H1 (cell line): Measurements from ENCODE around the gene DNAAF5. TPM values are rescaled to one million over a fixed set of nuclear protein-coding genes. Genes with fewer than 3 reads are reported as not detected.

ENCODE experiments used
- polyA plus RNA-seq, 7 experiments: library from polyadenylated mRNA; depleted of rRNA in 3 of 7; stranded (reverse) in 5 of 7; unstranded in 2 of 7; fragments of >200 nt in 5 of 7; fragments of 200-250 nt in 2 of 7; gene quantifications; 1 replicate in 5 of 7; 2 replicates in 1 of 7; 4 replicates in 1 of 7; pipeline versions ENCODE4 v1.2.1 to v1.2.3, GENCODE V29; 2011 to 2013; ENCODE audit warnings: missing spikeins in 2 of 7, mixed read lengths in 2 of 7
- total RNA-seq: library from RNA; stranded (reverse); fragmentation: NEBNext Ultra II Directional; extraction: Animal tissue kit (Norgen Biotek cat#: 25700); gene quantifications from 2 replicates; pipeline ENCODE4 v1.2.1, GENCODE V29; 2021
- TF ChIP-seq, protein P1 (sequence below): fragments of 300-600 bp; sonication (generic); IDR thresholded peaks from 2 replicates; pipeline ENCODE4 v1.7.1; 2012; ENCODE audit warnings: low read length, moderate library complexity, mild to moderate bottlenecking, inconsistent platforms; ENCODE audit not compliant: insufficient replicate concordance

DNAAF5 gene
- total and polyA plus RNA-seq, 2 of the 8 experiments (the other 6 are each of a cell fraction or from before 2014, with no cell fraction given): 55.1 to 95.9 TPM

DNA sequence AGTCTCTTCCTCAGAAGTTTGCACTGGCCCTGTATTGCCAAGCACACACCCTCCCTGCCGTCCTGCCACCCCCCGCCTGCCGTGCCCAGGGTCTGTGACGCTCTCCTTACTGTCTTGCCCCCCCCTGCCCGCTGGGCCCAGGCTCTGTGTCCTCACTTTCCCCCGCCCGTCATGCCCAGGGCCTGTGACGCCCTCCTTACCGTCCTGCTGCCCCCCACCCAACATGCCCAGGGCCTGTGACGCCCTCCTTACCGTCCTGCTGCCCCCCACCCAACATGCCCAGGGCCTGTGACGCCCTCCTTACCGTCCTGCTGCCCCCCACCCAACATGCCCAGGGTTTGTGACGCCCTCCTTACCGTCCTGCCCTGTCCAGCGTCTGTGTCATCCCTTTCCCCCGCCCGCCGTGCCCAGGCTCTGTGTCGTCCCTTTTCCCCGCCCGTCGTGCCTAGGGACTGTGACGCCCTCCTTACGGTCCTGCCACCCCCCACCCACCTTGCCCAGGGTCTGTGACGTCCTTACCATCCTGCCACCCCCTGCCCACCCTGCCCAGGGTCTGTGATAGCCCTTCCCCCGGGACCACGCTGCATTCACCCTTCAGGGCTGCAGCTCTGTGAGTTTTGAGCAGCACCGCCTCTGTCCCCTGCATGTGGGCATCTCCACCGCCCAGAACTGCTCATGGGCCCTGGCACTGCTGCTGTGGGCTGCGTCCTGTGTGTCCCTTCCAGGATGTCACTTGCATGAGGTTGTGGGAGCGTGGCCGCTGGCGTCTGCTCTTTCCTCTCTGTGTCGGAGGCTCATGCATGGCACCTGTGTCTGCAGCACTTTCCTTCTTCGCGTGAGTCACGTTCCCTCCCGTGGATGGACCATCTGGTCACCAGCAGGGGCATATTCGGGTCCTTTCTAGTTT lies 19.9 kb downstream of the DNAAF5 start (continued):
- TF ChIP-seq, protein P1, sequence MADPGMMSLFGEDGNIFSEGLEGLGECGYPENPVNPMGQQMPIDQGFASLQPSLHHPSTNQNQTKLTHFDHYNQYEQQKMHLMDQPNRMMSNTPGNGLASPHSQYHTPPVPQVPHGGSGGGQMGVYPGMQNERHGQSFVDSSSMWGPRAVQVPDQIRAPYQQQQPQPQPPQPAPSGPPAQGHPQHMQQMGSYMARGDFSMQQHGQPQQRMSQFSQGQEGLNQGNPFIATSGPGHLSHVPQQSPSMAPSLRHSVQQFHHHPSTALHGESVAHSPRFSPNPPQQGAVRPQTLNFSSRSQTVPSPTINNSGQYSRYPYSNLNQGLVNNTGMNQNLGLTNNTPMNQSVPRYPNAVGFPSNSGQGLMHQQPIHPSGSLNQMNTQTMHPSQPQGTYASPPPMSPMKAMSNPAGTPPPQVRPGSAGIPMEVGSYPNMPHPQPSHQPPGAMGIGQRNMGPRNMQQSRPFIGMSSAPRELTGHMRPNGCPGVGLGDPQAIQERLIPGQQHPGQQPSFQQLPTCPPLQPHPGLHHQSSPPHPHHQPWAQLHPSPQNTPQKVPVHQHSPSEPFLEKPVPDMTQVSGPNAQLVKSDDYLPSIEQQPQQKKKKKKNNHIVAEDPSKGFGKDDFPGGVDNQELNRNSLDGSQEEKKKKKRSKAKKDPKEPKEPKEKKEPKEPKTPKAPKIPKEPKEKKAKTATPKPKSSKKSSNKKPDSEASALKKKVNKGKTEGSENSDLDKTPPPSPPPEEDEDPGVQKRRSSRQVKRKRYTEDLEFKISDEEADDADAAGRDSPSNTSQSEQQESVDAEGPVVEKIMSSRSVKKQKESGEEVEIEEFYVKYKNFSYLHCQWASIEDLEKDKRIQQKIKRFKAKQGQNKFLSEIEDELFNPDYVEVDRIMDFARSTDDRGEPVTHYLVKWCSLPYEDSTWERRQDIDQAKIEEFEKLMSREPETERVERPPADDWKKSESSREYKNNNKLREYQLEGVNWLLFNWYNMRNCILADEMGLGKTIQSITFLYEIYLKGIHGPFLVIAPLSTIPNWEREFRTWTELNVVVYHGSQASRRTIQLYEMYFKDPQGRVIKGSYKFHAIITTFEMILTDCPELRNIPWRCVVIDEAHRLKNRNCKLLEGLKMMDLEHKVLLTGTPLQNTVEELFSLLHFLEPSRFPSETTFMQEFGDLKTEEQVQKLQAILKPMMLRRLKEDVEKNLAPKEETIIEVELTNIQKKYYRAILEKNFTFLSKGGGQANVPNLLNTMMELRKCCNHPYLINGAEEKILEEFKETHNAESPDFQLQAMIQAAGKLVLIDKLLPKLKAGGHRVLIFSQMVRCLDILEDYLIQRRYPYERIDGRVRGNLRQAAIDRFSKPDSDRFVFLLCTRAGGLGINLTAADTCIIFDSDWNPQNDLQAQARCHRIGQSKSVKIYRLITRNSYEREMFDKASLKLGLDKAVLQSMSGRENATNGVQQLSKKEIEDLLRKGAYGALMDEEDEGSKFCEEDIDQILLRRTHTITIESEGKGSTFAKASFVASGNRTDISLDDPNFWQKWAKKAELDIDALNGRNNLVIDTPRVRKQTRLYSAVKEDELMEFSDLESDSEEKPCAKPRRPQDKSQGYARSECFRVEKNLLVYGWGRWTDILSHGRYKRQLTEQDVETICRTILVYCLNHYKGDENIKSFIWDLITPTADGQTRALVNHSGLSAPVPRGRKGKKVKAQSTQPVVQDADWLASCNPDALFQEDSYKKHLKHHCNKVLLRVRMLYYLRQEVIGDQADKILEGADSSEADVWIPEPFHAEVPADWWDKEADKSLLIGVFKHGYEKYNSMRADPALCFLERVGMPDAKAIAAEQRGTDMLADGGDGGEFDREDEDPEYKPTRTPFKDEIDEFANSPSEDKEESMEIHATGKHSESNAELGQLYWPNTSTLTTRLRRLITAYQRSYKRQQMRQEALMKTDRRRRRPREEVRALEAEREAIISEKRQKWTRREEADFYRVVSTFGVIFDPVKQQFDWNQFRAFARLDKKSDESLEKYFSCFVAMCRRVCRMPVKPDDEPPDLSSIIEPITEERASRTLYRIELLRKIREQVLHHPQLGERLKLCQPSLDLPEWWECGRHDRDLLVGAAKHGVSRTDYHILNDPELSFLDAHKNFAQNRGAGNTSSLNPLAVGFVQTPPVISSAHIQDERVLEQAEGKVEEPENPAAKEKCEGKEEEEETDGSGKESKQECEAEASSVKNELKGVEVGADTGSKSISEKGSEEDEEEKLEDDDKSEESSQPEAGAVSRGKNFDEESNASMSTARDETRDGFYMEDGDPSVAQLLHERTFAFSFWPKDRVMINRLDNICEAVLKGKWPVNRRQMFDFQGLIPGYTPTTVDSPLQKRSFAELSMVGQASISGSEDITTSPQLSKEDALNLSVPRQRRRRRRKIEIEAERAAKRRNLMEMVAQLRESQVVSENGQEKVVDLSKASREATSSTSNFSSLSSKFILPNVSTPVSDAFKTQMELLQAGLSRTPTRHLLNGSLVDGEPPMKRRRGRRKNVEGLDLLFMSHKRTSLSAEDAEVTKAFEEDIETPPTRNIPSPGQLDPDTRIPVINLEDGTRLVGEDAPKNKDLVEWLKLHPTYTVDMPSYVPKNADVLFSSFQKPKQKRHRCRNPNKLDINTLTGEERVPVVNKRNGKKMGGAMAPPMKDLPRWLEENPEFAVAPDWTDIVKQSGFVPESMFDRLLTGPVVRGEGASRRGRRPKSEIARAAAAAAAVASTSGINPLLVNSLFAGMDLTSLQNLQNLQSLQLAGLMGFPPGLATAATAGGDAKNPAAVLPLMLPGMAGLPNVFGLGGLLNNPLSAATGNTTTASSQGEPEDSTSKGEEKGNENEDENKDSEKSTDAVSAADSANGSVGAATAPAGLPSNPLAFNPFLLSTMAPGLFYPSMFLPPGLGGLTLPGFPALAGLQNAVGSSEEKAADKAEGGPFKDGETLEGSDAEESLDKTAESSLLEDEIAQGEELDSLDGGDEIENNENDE: no peak
